ENCODE results near the gene HOXA10.

HOXA10 gene

DNA sequence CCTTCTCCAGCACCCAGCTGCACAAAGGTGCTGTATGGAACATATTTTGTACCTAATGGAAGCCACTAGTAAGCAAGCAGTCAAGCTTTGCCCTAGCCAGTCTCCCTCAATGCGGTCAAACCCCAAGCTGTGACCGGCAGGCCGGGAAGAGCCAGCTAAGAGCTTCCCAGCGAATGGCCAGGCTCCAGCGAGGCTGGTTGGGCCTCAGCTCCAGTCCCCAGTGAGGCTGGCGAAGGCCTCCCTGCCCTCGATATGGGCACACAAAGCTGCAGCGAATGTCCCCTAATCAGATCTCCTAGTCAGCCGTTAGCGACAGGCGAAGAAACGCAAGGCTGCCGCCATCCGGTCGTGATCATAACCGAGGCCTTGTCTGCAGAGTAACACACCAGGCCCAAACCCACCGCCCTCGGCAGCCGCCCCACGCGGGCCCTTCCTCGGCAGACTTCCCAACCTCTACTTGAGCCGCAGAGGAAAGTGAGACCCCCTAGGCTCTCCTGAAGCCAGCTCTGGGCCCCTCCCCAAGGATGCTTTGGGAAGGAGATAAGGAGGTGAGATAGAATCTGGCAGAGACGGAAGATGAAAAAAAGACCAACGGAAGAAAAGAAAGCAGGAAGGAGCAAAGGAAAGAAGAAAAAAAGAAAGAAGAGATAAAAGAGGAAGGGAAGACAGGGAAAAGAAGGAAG, 5.7 kb downstream of the HOXA10 start:
- DNase-seq (ENCODE audit: low read depth in 2 of 2), result no peak

DNA sequence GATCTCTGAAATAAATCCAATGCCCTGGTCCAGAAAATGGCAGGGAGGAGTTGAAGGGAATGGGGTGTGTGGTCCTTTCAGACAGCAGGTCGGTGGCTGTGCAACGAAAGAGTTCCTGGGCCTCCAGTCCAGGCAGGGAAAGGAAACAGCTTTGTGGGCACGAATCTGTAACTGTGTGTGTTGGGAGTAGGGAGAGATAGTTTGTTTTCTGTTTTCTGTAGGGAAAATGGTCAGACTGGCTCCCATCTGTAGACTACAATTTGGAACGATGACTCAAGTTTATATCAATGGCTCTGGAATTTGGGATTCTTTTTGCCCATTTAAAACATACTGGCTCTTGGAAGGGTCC, 6.2 kb downstream of the HOXA10 start:
- no peak for DNase-seq (ENCODE audit: low read depth in 2 of 2)

DNA sequence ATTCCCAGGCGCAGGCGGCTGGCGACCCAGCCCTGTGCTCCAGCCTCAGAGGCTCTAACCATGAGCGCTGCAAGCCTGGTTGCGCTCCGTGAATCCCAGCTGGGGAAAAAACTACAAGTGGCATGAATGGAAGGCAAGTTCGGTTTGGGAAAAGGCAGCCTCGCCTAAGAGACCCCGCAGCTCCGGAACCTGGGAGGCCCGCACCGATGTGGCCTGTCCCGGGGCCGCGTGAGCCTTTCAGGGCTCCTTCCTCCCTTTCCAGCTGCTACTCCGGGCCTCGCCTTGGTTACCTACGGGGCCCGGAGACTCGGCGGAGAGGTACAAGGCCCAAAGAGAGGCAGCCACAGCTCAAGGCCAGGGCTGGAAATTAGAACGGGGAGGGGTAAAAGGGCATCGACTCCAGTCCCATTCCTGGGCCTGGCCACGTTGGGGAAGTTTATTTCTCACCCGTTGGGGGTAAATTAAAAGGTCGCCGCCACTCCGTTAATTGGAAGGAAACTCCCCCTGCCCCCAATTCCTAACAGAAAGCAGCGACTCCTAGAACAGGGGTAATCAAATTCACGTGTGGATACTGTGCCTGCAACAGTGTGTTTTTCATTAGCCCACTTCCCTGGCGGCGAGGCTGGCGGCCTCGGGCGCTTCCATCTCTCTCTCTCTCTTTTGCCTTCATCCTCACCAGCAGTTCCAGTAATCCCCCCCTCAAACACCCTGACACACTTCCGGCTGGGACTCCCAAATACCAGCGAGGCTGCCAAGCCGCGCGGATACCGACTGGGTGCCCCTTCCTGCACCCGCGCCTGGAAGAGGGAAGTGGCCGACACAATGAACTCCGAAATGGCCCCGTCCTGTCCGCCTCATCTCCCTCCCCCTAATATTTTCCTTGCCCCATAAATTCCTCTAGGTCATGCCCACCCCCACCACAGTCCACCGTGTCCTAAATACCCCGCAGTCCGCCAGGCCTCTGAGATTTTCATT, 7.3 kb downstream of the HOXA10 start:
- no peak for DNase-seq (ENCODE audit: low read depth in 2 of 2)

DNA sequence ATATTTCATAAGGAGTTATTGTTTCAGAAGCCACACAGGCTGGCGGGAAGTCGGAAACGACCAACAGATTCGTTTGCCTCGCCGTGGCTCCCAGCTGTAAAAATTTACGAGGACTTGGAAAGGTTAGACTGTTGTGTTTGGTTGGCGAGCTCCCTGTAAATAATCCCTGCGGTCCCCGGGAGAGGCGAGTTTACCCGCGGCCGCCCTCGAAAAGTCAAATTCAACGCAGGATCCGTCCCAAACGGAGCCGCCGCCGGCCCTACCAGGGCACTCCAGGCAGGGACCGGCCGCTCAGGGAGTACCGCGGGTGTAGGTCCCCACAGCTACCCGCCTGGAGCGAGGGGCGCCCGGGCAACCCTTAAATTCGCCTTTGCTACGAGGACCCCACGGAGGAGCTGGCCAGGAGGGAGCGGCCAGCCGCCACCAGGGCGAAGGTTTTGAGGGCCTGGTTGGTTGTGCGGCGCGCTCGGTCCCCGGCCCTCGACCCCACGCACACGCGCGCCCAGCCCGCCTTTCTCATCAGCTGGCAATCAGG, 8.1 kb downstream of the HOXA10 start:
- no peak for DNase-seq (ENCODE audit: low read depth in 2 of 2)

DNA sequence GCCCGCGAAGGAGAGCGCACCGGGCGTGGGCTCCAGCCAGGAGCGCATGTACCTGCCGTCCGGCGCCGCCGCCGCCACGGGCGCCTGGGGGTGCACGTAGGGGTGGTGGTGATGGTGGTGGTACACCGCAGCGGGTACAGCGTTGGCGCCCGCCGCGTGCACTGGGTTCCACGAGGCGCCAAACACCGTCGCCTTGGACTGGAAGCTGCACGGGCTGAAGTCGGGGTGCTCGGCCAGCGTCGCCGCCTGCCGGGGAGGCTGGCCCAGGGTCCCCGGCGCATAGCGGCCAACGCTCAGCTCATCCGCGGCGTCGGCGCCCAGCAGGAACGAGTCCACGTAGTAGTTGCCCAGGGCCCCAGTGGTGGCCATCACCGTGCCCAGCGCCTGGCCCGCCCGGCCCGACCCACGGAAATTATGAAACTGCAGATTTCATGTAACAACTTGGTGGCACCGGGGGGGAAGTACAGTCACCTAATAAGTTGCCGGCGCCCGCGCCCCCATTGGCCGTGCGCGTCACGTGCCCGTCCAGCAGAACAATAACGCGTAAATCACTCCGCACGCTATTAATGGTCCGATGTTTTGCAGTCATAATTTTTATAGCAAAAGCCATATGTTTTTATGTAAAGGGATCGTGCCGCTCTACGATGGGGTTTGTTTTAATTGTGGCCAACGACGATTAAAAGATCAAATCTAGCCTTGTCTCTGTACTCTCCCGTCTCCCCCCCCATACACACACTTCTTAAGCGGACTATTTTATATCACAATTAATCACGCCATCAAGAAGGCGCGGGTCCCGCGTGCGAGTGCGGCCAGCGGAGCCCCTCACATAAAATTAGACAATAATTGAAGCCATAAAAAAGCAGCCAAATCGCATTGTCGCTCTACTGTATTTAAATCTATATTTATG, 8.8 kb downstream of the HOXA10 start, which contains the start of gene HOXA9:
TSS of gene HOXA9 (minus strand) at position 449 of the 907 bp plus-strand sequence. CDS start at position 369, 80 bp downstream.
- DNase-seq (ENCODE audit: low read depth in 2 of 2), result no peak

DNA sequence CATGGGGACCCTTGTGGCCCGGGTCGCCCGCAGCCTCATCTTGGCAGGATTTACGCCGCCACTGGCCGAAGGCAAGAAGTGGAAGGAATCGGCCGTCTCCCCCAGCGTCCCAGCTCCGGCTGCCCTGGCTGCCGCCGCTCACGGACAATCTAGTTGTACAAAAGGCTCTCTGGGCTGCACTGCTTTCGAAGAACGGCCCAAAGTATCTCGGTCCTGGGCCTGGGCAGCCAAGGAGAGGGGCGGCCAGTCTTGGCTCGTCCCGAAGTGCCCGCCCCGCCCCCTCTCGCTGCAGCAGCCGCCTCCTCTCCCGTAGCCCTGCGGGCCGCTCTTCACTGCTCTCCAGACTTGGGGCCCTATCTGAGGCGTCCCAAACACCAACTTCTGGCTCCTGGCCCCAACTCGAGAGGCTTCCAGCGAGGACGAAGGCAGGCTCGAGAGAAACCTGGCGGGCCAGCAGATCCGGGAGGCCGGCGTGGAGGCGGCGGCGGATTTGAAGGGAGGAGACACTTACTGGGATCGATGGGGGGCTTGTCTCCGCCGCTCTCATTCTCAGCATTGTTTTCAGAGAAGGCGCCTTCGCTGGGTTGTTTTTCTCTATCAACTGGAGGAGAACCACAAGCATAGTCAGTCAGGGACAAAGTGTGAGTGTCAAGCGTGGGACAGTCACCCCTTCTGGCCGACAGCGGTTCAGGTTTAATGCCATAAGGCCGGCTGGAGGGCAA, 9.6 kb downstream of the HOXA10 start:
- DNase-seq (ENCODE audit: low read depth in 2 of 2), result no peak

DNA sequence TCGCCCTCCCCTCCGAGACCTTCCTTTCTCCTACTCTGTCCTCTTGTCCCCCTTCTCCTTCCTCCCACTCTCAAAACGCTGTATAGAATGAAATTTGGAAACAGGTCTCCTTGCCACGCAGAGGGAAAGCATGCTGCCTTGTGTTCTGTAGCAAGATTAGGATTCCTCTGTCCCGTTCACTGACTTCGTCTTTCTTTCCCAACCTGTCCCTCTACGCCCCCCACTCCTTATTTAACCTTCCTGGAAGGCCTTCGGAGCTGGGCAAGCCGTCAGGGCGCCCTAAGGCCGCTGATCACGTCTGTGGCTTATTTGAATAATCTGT, 10.1 kb downstream of the HOXA10 start:
- no peak for DNase-seq (ENCODE audit: low read depth in 2 of 2)

DNA sequence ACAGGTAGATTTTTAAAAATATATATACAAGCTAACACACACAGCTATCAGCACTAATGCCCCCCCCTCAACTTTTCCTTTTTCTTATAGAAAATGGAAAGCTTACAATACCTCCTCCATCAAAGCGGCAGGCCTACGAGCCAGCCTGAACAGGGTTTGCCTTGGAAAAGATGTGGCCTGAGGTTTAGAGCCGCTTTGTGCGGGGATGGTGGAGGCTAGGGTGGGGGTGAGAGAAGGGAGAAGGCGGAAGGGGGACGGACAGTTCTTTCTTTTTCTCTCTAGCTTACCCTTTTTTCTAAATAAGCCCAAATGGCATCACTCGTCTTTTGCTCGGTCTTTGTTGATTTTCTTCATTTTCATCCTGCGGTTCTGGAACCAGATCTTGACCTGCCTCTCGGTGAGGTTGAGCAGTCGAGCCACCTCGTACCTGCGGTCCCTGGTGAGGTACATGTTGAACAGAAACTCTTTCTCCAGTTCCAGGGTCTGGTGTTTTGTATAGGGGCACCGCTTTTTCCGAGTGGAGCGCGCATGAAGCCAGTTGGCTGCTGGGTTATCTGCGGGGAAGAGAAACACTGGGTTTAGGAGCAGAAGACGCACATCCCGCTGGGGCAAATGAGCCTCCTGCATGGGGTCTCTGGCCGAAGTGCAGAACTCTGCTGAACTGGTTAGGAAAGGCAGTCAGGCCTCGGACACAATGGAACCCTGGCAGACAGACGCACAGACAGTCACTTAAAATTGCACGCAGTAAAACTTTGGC, 10.7 kb downstream of the HOXA10 start:
- DNase-seq (ENCODE audit: low read depth in 2 of 2), result no peak

DNA sequence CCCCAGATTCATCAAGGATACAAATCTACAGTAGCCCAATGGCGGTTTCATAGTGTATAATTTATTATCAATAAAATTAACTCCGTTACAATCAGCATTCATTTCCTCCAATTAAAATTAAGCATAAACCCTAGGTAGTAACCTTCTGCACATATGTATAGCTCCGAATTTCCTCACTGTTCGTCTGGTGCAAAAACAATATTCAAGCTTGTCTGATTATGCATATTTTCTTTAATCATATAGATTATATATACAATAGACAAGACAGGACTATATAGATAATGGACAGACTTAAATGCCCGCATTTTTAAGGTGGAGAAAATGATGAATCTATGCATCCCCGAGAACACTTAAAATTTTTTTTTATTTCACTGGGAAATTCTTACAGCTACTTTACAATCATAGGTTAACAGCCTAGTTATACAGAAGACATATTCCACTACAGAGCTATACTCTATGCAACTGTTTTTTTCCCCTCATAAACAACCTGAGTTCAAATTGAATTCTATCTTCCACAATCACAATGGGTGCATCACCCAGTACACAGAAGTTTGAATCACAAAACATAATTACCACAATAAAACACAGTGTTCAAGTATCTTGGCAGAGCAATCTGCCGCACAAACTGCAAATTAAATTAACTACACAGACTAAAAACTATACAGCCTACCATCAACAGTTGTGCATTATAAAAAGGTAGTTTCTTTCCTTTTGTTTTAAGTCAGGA, 11.4 kb downstream of the HOXA10 start:
- no peak for DNase-seq (ENCODE audit: low read depth in 2 of 2)

DNA sequence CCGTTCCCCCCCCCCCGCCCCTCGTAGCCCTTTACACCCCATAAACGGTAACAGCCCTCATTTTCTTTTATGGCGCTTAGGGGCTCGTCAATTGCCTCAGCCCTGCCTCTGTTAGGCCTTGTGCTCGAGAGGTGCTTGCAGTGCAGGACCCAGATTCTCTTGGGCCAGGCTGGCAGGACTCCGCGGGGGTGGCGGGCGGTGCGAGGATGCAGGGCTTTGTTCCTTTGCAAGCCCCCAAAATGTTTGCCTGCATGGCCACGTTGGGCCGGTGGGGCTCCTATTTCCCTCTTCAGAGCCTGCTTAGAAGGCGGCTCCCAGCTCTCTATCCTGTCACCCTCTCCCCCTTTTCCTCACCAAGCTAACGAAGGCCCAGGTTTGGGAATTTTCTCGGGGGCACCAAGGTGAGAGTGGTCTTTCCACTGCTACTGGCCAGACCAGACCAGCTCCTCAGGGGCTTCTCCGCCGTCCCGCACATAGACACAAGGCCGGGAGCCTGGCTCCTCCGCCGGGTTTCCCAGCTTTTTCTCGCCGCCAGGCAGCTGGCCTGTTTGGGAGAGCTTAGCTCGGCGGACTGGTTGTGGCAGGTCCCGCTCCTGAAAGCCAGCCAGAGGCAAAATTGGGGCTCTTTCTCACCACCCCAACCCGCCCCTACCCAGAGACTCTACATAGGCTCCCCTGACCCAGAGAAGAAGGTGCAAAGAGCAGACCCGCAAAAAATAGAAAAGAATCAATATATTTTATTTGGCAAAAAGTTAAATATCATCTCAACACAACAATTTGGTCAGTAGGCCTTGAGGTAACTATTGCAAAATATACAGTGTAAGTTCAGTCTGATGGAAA, 12.2 kb downstream of the HOXA10 start:
- no peak for DNase-seq (ENCODE audit: low read depth in 2 of 2)

DNA sequence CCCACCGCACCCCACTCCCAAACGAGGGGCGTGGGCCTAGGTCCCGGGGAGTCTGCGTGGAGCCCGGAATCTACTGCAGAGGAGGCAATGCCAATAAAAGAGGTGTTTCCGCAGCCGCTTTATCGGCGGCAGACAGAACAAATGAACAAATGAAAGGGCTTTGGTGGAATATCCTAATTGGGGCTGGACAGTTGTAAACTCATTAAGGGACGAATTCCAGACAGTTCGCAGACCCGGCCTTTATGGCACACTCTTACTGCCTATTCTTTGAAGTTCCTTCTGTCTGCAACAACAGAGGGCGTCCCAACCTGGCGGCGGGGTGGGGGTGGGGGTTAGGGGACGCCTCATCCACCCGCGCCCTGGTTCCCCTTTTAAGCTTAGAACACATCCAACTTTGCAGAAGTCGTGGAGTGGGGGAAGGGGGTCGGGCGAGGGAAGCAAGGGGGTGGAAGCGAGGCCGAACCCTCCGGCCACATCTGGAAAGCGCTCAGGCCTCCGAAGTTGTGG, 12.9 kb downstream of the HOXA10 start:
- no peak for DNase-seq (ENCODE audit: low read depth in 2 of 2)

DNA sequence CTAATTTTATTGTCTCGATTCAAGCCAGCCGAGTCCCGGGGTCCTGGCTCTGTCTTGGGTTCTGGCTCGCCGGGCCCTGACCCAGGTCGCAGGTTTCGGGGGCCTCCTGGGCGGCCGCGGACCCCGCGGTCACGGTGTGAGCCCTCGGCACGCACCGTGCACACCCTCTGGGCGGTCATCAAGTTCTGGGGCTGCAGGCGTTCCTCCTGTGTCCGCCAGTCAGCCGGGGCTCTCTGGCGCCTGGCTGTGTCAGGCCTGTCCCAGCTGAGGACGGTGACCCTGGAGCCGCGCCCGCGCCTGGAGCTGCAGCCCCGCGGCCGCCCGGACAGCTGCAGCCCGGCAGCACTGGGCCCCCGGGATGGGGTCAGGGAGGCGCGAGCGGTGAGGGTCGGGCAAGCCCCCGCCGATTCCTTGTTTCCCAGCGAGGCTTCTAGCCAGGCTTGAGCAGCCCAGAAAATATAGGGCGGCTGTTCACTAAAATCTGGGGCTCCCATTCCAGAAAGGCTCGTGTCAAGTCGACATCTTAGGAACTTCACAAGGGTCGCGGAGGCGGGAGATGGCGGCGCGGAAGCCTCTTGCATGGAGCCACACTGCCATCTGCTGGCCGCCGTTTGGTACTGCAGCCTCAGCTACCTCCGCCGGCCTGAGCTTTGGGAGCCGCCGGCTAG, 13.4 kb downstream of the HOXA10 start:
- peak; percentile 86 to 90 for DNase-seq (ENCODE audit: low read depth in 2 of 2)

DNA sequence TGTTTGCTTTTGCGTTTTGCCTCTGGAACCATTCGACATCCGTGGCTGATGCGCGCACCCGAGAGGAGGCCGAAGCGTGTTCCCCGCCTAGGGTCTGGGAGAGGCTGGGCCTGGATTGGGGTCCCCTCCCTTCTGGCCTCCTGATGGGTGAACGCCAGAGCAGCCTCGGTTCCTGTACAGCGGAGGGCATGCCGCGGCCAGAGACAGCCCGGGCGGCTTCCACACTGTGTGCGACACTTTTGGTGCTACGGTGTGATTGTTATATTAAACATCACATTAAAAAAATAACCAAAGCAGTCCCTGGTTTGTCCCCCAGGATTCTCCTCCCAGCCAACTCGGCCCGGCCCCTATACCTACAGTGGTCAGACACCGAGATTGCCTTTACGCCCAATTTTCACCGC, 14.0 kb downstream of the HOXA10 start:
- DNase-seq (ENCODE audit: low read depth in 2 of 2), result no peak

DNA sequence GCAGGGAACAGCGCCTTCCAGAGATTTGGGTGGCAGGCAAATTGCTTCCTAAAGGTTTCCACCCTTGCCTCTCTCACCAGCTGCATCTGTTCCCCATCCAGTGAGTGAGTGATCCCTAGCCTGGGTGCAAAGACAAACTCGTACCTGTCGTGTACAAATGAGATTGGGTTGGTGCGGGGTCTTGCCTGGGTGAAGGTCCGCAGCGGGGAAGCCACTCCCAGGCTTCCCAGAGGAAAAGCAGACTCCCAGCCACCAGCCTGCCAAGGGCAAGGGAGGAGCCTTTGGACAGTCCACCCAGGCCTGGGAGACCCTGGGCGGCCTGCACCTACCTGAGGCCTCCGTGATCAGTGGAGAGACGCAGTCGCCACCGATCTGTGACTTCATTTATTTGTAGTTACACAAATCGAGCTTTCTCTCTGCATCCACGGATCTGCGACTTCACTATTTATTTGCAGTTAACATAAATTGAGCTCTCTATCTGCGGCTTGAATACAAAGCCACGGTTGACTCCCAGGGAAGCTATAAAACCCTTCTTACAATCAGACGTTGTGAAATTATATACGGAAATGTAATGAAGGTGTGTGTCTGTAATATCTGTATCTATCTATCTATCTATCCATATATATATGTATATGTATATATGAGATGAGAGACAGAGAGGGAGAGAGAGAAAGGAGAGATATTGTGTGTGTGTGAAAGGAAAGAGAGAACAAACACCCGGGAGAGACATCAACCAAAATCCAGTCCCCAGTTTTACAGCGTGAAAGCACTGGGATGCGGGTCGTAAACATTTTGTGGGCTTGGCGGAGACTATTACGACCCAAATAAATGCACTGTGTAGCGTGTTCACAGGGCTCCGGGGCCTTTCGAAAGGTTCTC, 14.6 kb downstream of the HOXA10 start:
- no peak for DNase-seq (ENCODE audit: low read depth in 2 of 2)

DNA sequence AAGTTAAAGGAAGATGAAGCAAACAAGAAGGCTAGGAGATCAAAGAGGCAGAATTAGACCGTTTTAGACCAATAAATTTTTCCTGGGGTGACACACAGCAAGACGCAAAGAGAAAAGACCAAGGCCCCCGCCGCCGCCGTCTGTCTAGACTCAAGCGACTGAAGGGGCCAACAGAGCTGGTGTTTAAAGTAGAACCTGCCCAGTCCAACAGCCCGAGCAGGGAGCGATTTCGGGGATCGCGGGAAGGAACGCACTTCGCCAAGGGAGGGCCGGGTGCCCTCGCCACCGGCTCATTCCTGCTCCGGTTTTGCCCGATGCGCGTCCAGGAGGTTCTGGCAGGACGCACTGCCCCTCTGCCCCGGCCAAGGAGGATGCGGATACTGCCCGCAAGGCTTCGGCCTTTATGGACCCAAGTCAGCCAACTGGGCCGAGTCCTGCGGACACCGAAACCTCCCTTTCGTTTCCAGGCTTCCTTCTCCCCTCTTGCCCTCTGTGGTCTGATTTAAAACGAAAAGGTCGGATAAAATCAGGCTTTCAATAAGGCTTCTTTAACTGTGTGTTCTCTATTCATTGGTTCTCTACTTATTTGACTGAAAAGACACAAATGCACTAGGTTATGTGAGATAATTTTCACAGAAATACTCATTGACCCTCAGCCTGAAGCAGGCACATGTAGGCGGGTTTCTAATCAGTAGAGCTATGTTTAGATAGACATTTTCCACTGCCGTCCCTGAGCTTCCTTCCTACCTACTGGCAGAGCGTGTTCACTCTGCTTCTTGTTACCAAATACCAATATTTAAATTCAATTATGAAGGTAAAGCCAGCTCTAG, 15.5 kb downstream of the HOXA10 start:
- DNase-seq (ENCODE audit: low read depth in 2 of 2), result no peak
